Progenitor cell of endocrine pancreas (in vitro differentiated cells): Measurements from ENCODE around the gene DPP10. TPM values are rescaled to one million over a fixed set of nuclear protein-coding genes. Genes with fewer than 3 reads are reported as not detected.

Source experiments
- DNase-seq: peaks from one replicate; pipeline ENCODE4 v3.0.0; 2021; ENCODE audit warnings: low spot score; ENCODE audit not compliant: unreplicated experiment
- H3K27ac Mint-ChIP-seq: 2 replicates; pipeline ENCODE4 v1.8.0; 2021; ENCODE audit warnings: mild to moderate bottlenecking, moderate library complexity, mixed read lengths
- H3K27me3 Mint-ChIP-seq: 2 replicates; pipeline ENCODE4 v1.8.0; 2021; ENCODE audit warnings: mixed read lengths
- H3K36me3 Mint-ChIP-seq: 2 replicates; pipeline ENCODE4 v1.8.0; 2022; ENCODE audit warnings: mixed read lengths; ENCODE audit not compliant: insufficient read depth
- H3K4me1 Mint-ChIP-seq: 2 replicates; pipeline ENCODE4 v1.8.0; 2021; ENCODE audit warnings: low read depth, mixed read lengths
- H3K4me3 Mint-ChIP-seq: 2 replicates; pipeline ENCODE4 v1.8.0; 2021; ENCODE audit warnings: low read depth, mild to moderate bottlenecking, moderate library complexity, mixed read lengths
- H3K9me3 Mint-ChIP-seq: 2 replicates; pipeline ENCODE4 v1.8.0; 2021; ENCODE audit warnings: low read depth, mixed read lengths
- CTCF ChIP-seq: fragments of 200-600 bp; sonication (generic); IDR thresholded peaks from one replicate; pipeline ENCODE4 v1.5.0; 2021; ENCODE audit warnings: antibody characterized with exemption, mild to moderate bottlenecking; ENCODE audit not compliant: unreplicated experiment
- total RNA-seq: library from RNA; stranded (reverse); gene quantifications from 2 replicates; pipeline ENCODE4 v1.2.1, GENCODE V29; 2021

Gene DPP10
- total RNA-seq, 1 donor from 2014 or later = 44.6 TPM

GRCh38 chr2:115277366-115277765 lies 834.9 kb downstream of the DPP10 start:
- no peak overlapping the region for H3K27ac Mint-ChIP-seq
- H3K4me3 Mint-ChIP-seq = no peak overlapping the region
- peaks cover 3% of the 10 kb centered on the region for H3K36me3 Mint-ChIP-seq
- H3K9me3 Mint-ChIP-seq = peaks cover 7% of the 10 kb centered on the region
- no peak for DNase-seq
- H3K4me1 Mint-ChIP-seq = no peaks in the 10 kb centered on the region
- no peaks in the 10 kb centered on the region for H3K27me3 Mint-ChIP-seq
- TF ChIP-seq CTCF = no peak

- peaks cover 9% of the 10 kb centered on the region for H3K9me3 Mint-ChIP-seq
- peaks cover 2% of the 10 kb centered on the region for H3K36me3 Mint-ChIP-seq
- TF ChIP-seq CTCF = no peak
- H3K27me3 Mint-ChIP-seq = no peaks in the 10 kb centered on the region
- H3K4me1 Mint-ChIP-seq = peaks cover 7% of the 10 kb centered on the region
- H3K4me3 Mint-ChIP-seq = no peak overlapping the region
- DNase-seq = no peak
- H3K27ac Mint-ChIP-seq = no peak overlapping the region
Observed at GRCh38 chr2:115285416-115285815, 843.0 kb downstream of the DPP10 start.

GRCh38 chr2:115290478-115290877 lies 848.0 kb downstream of the DPP10 start:
- Mint-ChIP-seq H3K4me3 (no peak overlapping the region), H3K27me3 (no peaks in the 10 kb centered on the region), H3K9me3 (peaks cover 9% of the 10 kb centered on the region), H3K36me3 (peaks cover 2% of the 10 kb centered on the region), H3K27ac (no peak overlapping the region), H3K4me1 (peaks cover 5% of the 10 kb centered on the region)
- DNase-seq = no peak
- TF ChIP-seq CTCF = no peak

GRCh38 chr2:115292742-115293141 lies 850.3 kb downstream of the DPP10 start:
- no peak for TF ChIP-seq CTCF
- H3K9me3 Mint-ChIP-seq = peaks cover 9% of the 10 kb centered on the region
- no peak overlapping the region for H3K27ac Mint-ChIP-seq
- peaks cover 2% of the 10 kb centered on the region for H3K36me3 Mint-ChIP-seq
- H3K4me3 Mint-ChIP-seq = no peak overlapping the region
- H3K4me1 Mint-ChIP-seq = peaks cover 4% of the 10 kb centered on the region
- no peak for DNase-seq
- H3K27me3 Mint-ChIP-seq = no peaks in the 10 kb centered on the region

- DNase-seq = no peak
- peaks cover 4% of the 10 kb centered on the region for H3K4me1 Mint-ChIP-seq
- H3K27me3 Mint-ChIP-seq = no peaks in the 10 kb centered on the region
- H3K36me3 Mint-ChIP-seq = no peaks in the 10 kb centered on the region
- no peak for TF ChIP-seq CTCF
- no peak overlapping the region for H3K27ac Mint-ChIP-seq
- H3K4me3 Mint-ChIP-seq = no peak overlapping the region
- peaks cover 1% of the 10 kb centered on the region for H3K9me3 Mint-ChIP-seq
Observed at GRCh38 chr2:115294999-115295398, 852.6 kb downstream of the DPP10 start.

- TF ChIP-seq CTCF = no peak
- Mint-ChIP-seq H3K27ac (no peak overlapping the region), H3K36me3 (peaks cover 2% of the 10 kb centered on the region), H3K4me3 (no peak overlapping the region), H3K4me1 (peaks cover 4% of the 10 kb centered on the region), H3K9me3 (no peaks in the 10 kb centered on the region), H3K27me3 (no peaks in the 10 kb centered on the region)
- no peak for DNase-seq
Observed at GRCh38 chr2:115297056-115297455, 854.6 kb downstream of the DPP10 start.
